Measurements from ENCODE around the gene ACTN3. TPM values are rescaled to one million over a fixed set of nuclear protein-coding genes. Genes with fewer than 3 reads are reported as not detected.

Gene ACTN3
- total and polyA plus RNA-seq, 2 of the 4 experiments (the other 2 are of a cell fraction), result under 0.01 to 0.05 TPM

DNA sequence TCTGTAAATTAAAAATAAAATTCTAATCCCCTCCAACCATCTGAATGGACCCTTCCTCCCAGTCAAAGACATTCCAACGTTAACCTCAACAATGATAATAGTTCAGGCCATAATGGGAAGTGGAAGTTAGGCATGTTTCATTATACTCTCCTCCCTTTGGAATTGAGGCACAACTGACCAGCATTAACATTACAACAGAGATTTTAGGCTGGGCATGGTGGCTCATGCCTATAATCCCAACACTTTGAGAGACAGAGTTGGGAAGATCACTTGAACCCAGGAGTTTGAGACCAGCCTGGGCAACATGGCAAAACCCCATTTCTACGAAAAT is 24.1 kb downstream of the ACTN3 start:
- no CpG with 5 or more reads among the region's 2 CpGs for WGBS, 2 experiments (ENCODE audit: extremely low coverage in 2 of 2, insufficient read length in 1 of 2)
- H3K56ac ChIP-seq (ENCODE audit: extremely low read depth, insufficient read depth, low read length), result no peak overlapping the region
- CTCF ChIA-PET, result no interaction called here
- H3K27ac ChIP-seq (ENCODE audit: insufficient read depth, low read length), result no peak overlapping the region
- no peak for TF ChIP-seq RFX5 (IDR thresholded peaks at IDR 0.05; ENCODE audit: low read depth, low read length)
- H2BK20ac ChIP-seq (ENCODE audit: low read depth, low read length), result no peak overlapping the region
- H2BK15ac ChIP-seq (ENCODE audit: low read depth, low read length), result no peak overlapping the region
- no peak overlapping the region for H2BK5ac ChIP-seq (ENCODE audit: low read depth, low read length, poor library complexity, severe bottlenecking)
- no peak overlapping the region for H3K4me2 ChIP-seq (ENCODE audit: low read depth, low read length)
- H3K36me3 ChIP-seq (ENCODE audit: control insufficient read depth, insufficient read depth, low read length), result peaks cover 3% of the 10 kb centered on the region; the same call in 1 of the 2 replicates
- H4K20me1 ChIP-seq (ENCODE audit: insufficient read depth, low read length), result no peaks in the 10 kb centered on the region
- no peak overlapping the region for H4K8ac ChIP-seq (ENCODE audit: low read depth in 2 of 2, low read length in 2 of 2)
- H3K23ac ChIP-seq (ENCODE audit: low read depth, low read length), result no peak overlapping the region
- no peak overlapping the region for H2AK9ac ChIP-seq (replicated peaks; ENCODE audit: low read depth, low read length, poor library complexity)
- POLR2A ChIA-PET (ENCODE audit: unreplicated experiment), result no interaction called here
- H3K4ac ChIP-seq (ENCODE audit: low read depth, low read length), result no peak overlapping the region
- intact Hi-C loops (cut with micrococcal nuclease), result no loop called here
- no peak overlapping the region for H2AFZ ChIP-seq (replicated peaks; ENCODE audit: low read length, poor library complexity)
- dilution Hi-C loops (cut with HindIII; ENCODE audit: low sequenced_read_pairs, unreplicated experiment), result no loop called here
- no peak overlapping the region for H3K9ac ChIP-seq (ENCODE audit: low read depth, low read length)
- H3K9me1 ChIP-seq (ENCODE audit: insufficient read depth, low read length), result peaks cover 3% of the 10 kb centered on the region; the same call in 1 of the 2 replicates
- peaks cover 2% of the 10 kb centered on the region; the same call in 1 of the 2 replicates for H3K27me3 ChIP-seq (ENCODE audit: control insufficient read depth, insufficient read depth, low read length)
- H3K18ac ChIP-seq (ENCODE audit: low read depth, low read length), result no peak overlapping the region
- in situ Hi-C loops (cut with MboI; ENCODE audit: low sequenced_read_pairs), result loop anchor here (10.0 kb wide), 1 partner anchor 264 kb away; no protein-coding TSS in a partner anchor
- no peak overlapping the region for H2BK120ac ChIP-seq (ENCODE audit: low read depth, low read length)
- H2AK5ac ChIP-seq (ENCODE audit: low read depth, low read length), result no peak overlapping the region
- no peak overlapping the region for H3K14ac ChIP-seq (replicated peaks; ENCODE audit: low read depth, low read length)
- BruUV-seq (replicated peaks), result no TSS peak
- no peak overlapping the region for H4K5ac ChIP-seq (ENCODE audit: low read depth, low read length)
- H4K91ac ChIP-seq (ENCODE audit: insufficient read depth, low read depth, low read length), result no peak overlapping the region
- DNase-seq, result no peak
- no peak overlapping the region for H3K4me3 ChIP-seq (ENCODE audit: insufficient read depth, low read depth, low read length)
- H3K79me1 ChIP-seq (ENCODE audit: low read depth in 1 of 2, low read length in 2 of 2), result no peaks in the 10 kb centered on the region
- no peak for ATAC-seq (ENCODE audit: low read depth)
- H3K4me1 ChIP-seq (ENCODE audit: control insufficient read depth, insufficient read depth, low read length), result peaks cover 3% of the 10 kb centered on the region; the same call in 1 of the 2 replicates
- H3K9me3 ChIP-seq (ENCODE audit: control insufficient read depth, insufficient read depth, low read length), result no peaks in the 10 kb centered on the region

Data from IMR-90 (cell line).